Ovary (tissue), 1 donor: Measurements from ENCODE around the gene VPS37B.

Experiments used
- EP300 ChIP-seq: sonication (generic); formaldehyde crosslinking; IDR thresholded peaks from one replicate; pipeline ENCODE4 v1.6.1; 2017; ENCODE audit warnings: antibody characterized with exemption
- POLR2A ChIP-seq: fragments of 450-650 bp; IDR thresholded peaks from one replicate; pipeline ENCODE4 v1.6.1; 2017; ENCODE audit warnings: antibody characterized with exemption, mild to moderate bottlenecking, moderate library complexity

DNA sequence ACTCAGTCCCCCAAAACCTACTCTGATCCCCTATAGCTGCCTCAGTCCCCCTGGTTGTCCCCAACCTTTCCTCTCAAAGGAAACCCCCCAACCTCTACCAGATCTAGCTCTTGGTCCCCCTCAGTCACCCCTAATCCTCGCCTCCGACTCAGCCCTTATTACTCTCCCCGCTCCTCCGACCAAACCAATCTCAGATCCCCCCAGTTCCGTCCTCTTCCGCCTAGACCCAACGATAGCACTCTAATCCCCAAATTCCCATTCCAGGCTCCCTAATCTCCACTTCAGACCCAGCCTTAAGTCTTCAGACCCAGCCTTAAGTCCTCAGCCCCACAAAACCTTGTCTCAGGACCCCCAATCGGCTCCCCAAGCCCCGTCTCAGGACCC, 612 bp downstream of the VPS37B start:
- TF ChIP-seq POLR2A (no peak), EP300 (no peak)
